HEK293T (cell line): ENCODE measurements around the gene BORCS5.

ENCODE experiments used
- FOXM1 ChIP-seq: fragments of 450-650 bp; IDR thresholded peaks from 2 replicates; pipeline ENCODE4 v1.6.1; 2017; ENCODE audit warnings: mild to moderate bottlenecking, borderline replicate concordance
- SUZ12 ChIP-seq: fragments of 450-650 bp; IDR thresholded peaks from 2 replicates; pipeline ENCODE4 v1.6.1; 2016; ENCODE audit warnings: mild to moderate bottlenecking
- ZNF384 ChIP-seq: fragments of 450-650 bp; IDR thresholded peaks from 2 replicates; pipeline ENCODE4 v1.6.1; 2016

DNA sequence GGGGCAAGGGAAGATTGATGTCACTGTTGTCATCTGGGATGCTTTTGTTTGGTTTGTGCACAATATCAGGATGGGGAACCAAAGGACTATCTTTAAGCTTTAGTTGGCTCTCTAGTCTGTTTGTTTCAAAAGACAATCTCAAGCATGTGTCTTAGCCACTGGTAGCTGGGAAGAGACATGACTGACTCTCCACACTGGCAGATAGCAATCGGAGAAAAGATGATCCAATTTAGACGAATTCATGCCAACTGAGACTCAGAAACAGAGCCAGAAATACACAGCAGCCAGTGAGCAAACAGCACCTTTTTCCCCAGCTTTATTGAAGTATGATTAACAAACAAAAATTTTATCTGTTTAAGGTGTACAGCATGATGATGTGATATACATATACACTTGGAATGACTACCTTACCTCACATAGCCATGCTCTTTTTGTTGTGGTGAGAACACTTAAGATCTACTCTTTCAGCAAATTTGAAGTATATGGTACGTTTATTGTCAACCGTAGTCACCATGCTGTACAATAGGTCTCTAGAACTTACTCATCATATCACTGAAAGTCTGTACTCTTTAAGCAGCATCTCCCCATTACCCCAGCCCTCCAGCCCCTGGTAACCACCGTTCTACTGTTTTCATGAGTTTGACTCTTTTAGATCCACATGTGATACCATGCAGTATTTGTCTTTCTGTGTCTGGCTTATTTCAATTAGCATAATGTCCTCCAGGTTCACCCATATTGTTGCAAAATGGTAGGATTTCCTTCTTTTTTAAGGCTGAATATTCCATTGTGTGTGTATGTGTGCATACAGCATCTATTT, 155.2 kb downstream of the BORCS5 start:
- TF ChIP-seq ZNF384 = no peak
- TF ChIP-seq FOXM1 = no peak
- TF ChIP-seq SUZ12 = no peak
